ENCODE measurements around the gene SLIT1. TPM values are rescaled to one million over a fixed set of nuclear protein-coding genes. Genes with fewer than 3 reads are reported as not detected.

The SLIT1 gene
- total RNA-seq, 5 donors from 2014 or later (not counting 1 experiment from before 2014, with no cell fraction given), result 0.29 to 0.56 (median 0.49) TPM

DNA sequence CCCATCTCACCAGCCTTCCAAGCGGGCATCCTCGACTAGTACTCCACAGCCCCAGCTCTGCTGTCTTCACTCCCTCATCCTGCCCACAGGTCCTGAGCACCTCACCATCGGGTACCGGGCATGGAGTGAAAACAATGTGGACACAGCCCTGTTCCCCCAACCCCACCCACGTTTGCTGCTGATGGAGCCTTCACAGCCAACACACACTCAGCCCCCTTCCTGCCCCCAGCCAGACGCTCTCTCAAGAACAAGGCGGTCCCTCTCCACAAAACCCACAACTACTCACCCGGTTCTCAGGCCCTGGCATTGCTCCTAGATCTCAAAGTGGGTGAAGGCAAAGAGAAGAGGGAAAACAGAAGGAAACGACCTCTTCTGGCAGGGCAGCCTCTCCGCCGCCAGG is 56.1 kb downstream of the SLIT1 start:
- CTCF ChIA-PET, result no interaction called here
- Mint-ChIP-seq H3K27me3 (peaks cover 0 to 5% of the 10 kb centered on the region in 2 donors), H3K27ac (no peak overlapping the region)

DNA sequence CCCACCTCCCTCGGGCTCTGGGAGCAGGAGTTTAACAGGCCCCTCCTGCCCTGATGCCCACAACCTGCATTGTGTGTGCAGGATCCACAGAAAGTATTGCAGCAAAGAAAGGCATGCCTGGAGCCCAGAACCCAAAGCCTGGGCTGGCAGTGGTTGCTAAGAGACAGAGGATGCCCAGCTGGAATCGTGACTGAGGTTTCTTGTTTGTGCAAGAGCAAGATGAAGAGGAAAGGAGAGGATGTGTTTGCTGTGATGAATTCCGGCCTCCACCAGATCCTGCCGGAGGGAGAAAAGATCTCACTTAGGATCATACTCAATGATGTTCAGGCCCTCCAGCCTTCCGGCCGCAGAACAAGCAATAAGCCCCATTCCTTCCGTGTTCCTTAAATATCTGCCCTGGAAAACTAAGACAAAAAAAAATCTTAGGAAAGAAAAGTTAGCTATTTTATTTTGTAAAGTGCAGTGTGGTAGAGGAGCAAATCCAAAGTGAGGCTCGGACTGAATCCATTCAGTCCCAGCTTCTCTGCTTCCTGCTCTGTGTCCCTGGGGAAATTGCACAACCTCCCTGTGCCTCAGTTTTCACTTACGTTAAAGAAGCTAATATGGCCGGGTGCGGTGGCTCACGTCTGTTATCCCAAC is 57.1 kb downstream of the SLIT1 start:
- peaks cover 0 to 5% of the 10 kb centered on the region in 2 donors for H3K27me3 Mint-ChIP-seq
- no peak overlapping the region for H3K27ac ChIP-seq (ENCODE audit: low read length)
- H3K4me1 Mint-ChIP-seq, result no peaks in the 10 kb centered on the region
- no peaks in the 10 kb centered on the region for H3K9me3 Mint-ChIP-seq
- POLR2A ChIA-PET, result no interaction called here
- no peaks in the 10 kb centered on the region for H3K36me3 Mint-ChIP-seq
- ATAC-seq (replicated peaks in 1 of 4) (no peak), DNase-seq (no peak)
- H3K4me3 Mint-ChIP-seq, result no peak overlapping the region
- H3K4me3 ChIP-seq (ENCODE audit: control insufficient read depth in 1 of 2, extremely low read depth in 1 of 2, low read length in 1 of 2), result no peak overlapping the region
- no peaks in the 10 kb centered on the region for H3K36me3 ChIP-seq (ENCODE audit: control insufficient read depth in 2 of 2, extremely low read depth in 1 of 2, insufficient read depth in 1 of 2, low read length in 1 of 2)
- H3K27ac Mint-ChIP-seq, result no peak overlapping the region
- H3K27me3 ChIP-seq (replicated peaks in 1 of 2; ENCODE audit: control insufficient read depth in 2 of 2, extremely low read depth in 1 of 2, insufficient read depth in 2 of 2, low read length in 1 of 2), result peaks cover 0 to 15% of the 10 kb centered on the region in 2 experiments
- WGBS (ENCODE audit: insufficient coverage), result 89% methylated on average over 6 of the region's 12 CpGs
- H3K4me1 ChIP-seq (ENCODE audit: control insufficient read depth in 1 of 2, extremely low read depth in 1 of 2, insufficient read depth in 2 of 2, low read length in 2 of 2), result no peaks in the 10 kb centered on the region
- CTCF ChIA-PET, result no interaction called here
- no peaks in the 10 kb centered on the region for H3K9me3 ChIP-seq

More for the DNA sequence above, 56.1 kb downstream of the SLIT1 start:
- DNase-seq, result no peak
- no peak for ATAC-seq (replicated peaks in 1 of 4)
- H3K4me3 ChIP-seq (ENCODE audit: control insufficient read depth in 1 of 2, extremely low read depth in 1 of 2, low read length in 1 of 2), result no peak overlapping the region
- H3K4me1 Mint-ChIP-seq, result no peaks in the 10 kb centered on the region
- peaks cover 0 to 15% of the 10 kb centered on the region in 2 experiments for H3K27me3 ChIP-seq (replicated peaks in 1 of 2; ENCODE audit: control insufficient read depth in 2 of 2, extremely low read depth in 1 of 2, insufficient read depth in 2 of 2, low read length in 1 of 2)
- POLR2A ChIA-PET, result no interaction called here
- H3K36me3 Mint-ChIP-seq, result no peaks in the 10 kb centered on the region
- H3K36me3 ChIP-seq (ENCODE audit: control insufficient read depth in 2 of 2, extremely low read depth in 1 of 2, insufficient read depth in 1 of 2, low read length in 1 of 2), result no peaks in the 10 kb centered on the region
- no peak overlapping the region for H3K4me3 Mint-ChIP-seq
- no peak overlapping the region for H3K27ac ChIP-seq (ENCODE audit: low read length)
- no peaks in the 10 kb centered on the region for H3K9me3 ChIP-seq
- no peaks in the 10 kb centered on the region for H3K4me1 ChIP-seq (ENCODE audit: control insufficient read depth in 1 of 2, extremely low read depth in 1 of 2, insufficient read depth in 2 of 2, low read length in 2 of 2)
- H3K9me3 Mint-ChIP-seq, result no peaks in the 10 kb centered on the region
- 80% methylated on average over 2 of the region's 11 CpGs for WGBS (ENCODE audit: insufficient coverage)

DNA sequence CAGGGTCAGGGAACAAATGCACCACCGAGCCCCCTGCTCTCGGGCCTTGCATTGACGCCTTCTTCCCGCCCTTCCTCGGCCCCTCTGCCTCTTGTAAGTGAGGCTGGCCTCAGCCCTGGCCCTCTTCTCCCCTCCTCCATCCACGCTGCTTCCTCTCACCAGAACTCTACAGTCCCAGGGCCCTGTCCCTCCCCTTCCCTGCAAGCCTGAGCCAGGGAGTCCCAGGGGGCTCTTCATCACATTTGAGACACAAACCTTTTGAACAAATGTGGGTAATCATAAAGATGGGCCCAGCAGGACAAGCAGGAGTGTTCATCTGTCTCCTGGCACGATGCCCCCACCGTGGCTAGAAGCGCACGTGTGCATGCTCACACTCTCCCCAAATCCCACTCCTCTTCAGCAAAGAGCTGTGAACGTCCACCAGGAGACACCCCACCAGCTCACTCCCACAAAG is 57.7 kb downstream of the SLIT1 start:
- no peak overlapping the region for H3K27ac Mint-ChIP-seq
- H3K27ac ChIP-seq (ENCODE audit: low read length), result no peak overlapping the region
- no peaks in the 10 kb centered on the region for H3K9me3 Mint-ChIP-seq
- H3K4me1 ChIP-seq (ENCODE audit: control insufficient read depth in 1 of 2, extremely low read depth in 1 of 2, insufficient read depth in 2 of 2, low read length in 2 of 2), result no peaks in the 10 kb centered on the region
- DNase-seq (no peak), ATAC-seq (replicated peaks in 1 of 4) (no peak)
- CTCF ChIA-PET, result no interaction called here
- H3K4me3 Mint-ChIP-seq, result no peak overlapping the region
- H3K9me3 ChIP-seq, result no peaks in the 10 kb centered on the region
- 64% methylated on average over 6 of the region's 11 CpGs for WGBS (ENCODE audit: insufficient coverage)
- H3K4me1 Mint-ChIP-seq, result no peaks in the 10 kb centered on the region
- H3K36me3 Mint-ChIP-seq, result no peaks in the 10 kb centered on the region
- peaks cover under 1 to 6% of the 10 kb centered on the region in 2 donors for H3K27me3 Mint-ChIP-seq
- H3K36me3 ChIP-seq (ENCODE audit: control insufficient read depth in 2 of 2, extremely low read depth in 1 of 2, insufficient read depth in 1 of 2, low read length in 1 of 2), result no peaks in the 10 kb centered on the region
- H3K27me3 ChIP-seq (replicated peaks in 1 of 2; ENCODE audit: control insufficient read depth in 2 of 2, extremely low read depth in 1 of 2, insufficient read depth in 2 of 2, low read length in 1 of 2), result peaks cover 0 to 15% of the 10 kb centered on the region in 2 experiments
- H3K4me3 ChIP-seq (ENCODE audit: control insufficient read depth in 1 of 2, extremely low read depth in 1 of 2, low read length in 1 of 2), result no peak overlapping the region
- POLR2A ChIA-PET, result no interaction called here

DNA sequence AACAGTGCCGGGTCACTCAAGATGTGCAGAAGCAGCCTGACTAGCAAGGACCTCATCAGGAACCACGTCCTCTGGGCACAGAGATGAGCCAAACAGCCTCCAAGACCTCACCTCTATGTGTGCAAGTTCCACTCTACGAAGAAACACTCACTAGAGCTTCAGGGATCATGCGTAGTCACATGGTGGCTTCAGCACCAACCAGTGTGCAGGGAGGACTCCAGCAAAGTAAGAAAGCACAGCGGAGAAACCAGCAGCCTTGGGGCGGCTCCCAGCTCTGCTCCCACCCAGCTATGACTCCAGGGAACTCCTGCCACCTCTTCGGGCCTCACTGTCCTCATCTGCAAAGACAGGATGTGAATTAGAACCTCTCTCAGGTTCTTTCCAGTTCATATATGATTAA is 58.2 kb downstream of the SLIT1 start:
- Mint-ChIP-seq H3K4me1 (no peaks in the 10 kb centered on the region), H3K27me3 (peaks cover 5 to 9% of the 10 kb centered on the region in 2 donors), H3K27ac (no peak overlapping the region), H3K36me3 (no peaks in the 10 kb centered on the region), H3K9me3 (no peaks in the 10 kb centered on the region), H3K4me3 (no peak overlapping the region)
- H3K4me3 ChIP-seq (ENCODE audit: control insufficient read depth in 1 of 2, extremely low read depth in 1 of 2, low read length in 1 of 2), result no peak overlapping the region
- H3K9me3 ChIP-seq, result no peaks in the 10 kb centered on the region
- H3K27ac ChIP-seq (ENCODE audit: low read length), result no peak overlapping the region
- no peaks in the 10 kb centered on the region for H3K4me1 ChIP-seq (ENCODE audit: control insufficient read depth in 1 of 2, extremely low read depth in 1 of 2, insufficient read depth in 2 of 2, low read length in 2 of 2)
- H3K36me3 ChIP-seq (ENCODE audit: control insufficient read depth in 2 of 2, extremely low read depth in 1 of 2, insufficient read depth in 1 of 2, low read length in 1 of 2), result no peaks in the 10 kb centered on the region
- CTCF ChIA-PET, result interaction anchor here in 1 of 2 donors (0.6 kb wide), 1 partner anchor 82 kb away, joined by 3 read pairs; no protein-coding TSS in a partner anchor
- ATAC-seq (replicated peaks in 1 of 4), result no peak
- H3K27me3 ChIP-seq (replicated peaks in 1 of 2; ENCODE audit: control insufficient read depth in 2 of 2, extremely low read depth in 1 of 2, insufficient read depth in 2 of 2, low read length in 1 of 2), result peaks cover 0 to 11% of the 10 kb centered on the region in 2 experiments
- whole genome bisulfite sequencing (ENCODE audit: insufficient coverage), result 69% methylated on average over 4 of the region's 7 CpGs
- POLR2A ChIA-PET, result interaction anchor here in 1 of 2 donors (0.6 kb wide), 1 partner anchor 75 kb away, joined by 3 read pairs; no protein-coding TSS in a partner anchor
- no peak for DNase-seq

DNA sequence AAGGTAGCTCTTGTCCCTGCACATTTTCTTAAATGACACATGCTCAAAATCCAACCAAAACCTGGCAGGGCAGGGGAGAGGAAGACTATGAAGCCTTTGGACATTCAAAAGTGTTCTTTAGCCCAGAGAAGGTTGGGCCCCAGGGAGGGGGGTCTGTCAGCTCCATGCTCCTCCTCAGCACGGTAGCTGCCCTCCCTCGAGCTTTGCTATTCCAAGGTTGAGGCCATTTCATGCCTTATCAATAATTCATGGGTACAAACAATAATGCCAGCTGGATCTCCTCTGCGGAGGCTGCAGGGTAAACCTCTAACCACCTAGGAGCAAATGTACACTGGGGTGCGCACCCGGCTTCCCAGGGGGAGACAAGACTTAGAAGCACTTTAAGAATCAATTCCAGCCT is 61.5 kb downstream of the SLIT1 start:
- H3K4me1 Mint-ChIP-seq, result no peaks in the 10 kb centered on the region
- no peaks in the 10 kb centered on the region for H3K36me3 Mint-ChIP-seq
- H3K27me3 ChIP-seq (replicated peaks in 1 of 2; ENCODE audit: control insufficient read depth in 2 of 2, extremely low read depth in 1 of 2, insufficient read depth in 2 of 2, low read length in 1 of 2), result peaks cover 0 to 8% of the 10 kb centered on the region in 2 experiments
- 63% methylated on average over 3 of the region's 5 CpGs for WGBS (ENCODE audit: insufficient coverage)
- H3K9me3 Mint-ChIP-seq, result no peaks in the 10 kb centered on the region
- ATAC-seq (replicated peaks in 1 of 4) (no peak), DNase-seq (no peak)
- CTCF ChIA-PET, result interaction anchor here in 1 of 2 donors (0.9 kb wide), 1 partner anchor 51 kb away, joined by 3 read pairs; no protein-coding TSS in a partner anchor
- H3K36me3 ChIP-seq (ENCODE audit: control insufficient read depth in 2 of 2, extremely low read depth in 1 of 2, insufficient read depth in 1 of 2, low read length in 1 of 2), result no peaks in the 10 kb centered on the region
- H3K4me1 ChIP-seq (ENCODE audit: control insufficient read depth in 1 of 2, extremely low read depth in 1 of 2, insufficient read depth in 2 of 2, low read length in 2 of 2), result no peaks in the 10 kb centered on the region
- POLR2A ChIA-PET, result no interaction called here
- no peak overlapping the region for H3K4me3 ChIP-seq (ENCODE audit: control insufficient read depth in 1 of 2, extremely low read depth in 1 of 2, low read length in 1 of 2)
- no peaks in the 10 kb centered on the region for H3K9me3 ChIP-seq
- H3K4me3 Mint-ChIP-seq, result no peak overlapping the region
- H3K27me3 Mint-ChIP-seq, result peaks cover 22 to 23% of the 10 kb centered on the region in 2 donors
- H3K27ac ChIP-seq (ENCODE audit: low read length), result no peak overlapping the region
- H3K27ac Mint-ChIP-seq, result no peak overlapping the region

DNA sequence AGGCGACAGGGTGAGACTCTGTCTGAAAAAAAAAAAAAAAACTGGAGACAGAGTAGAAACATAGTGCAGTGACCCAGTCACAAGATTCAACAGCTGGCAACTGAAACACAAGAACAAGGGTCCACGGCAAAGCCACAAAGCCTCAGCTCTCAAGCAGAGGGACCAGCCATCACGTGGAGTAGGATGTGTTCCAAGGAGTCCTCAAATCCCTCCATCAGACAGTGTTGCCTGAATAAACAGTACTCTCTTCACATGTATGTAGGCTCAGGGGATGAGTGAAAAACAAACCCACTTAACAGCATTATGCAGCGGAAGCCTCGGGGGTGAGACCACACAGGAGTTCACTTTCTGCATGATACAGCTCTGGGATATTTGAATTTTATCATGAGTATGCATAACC is 62.0 kb downstream of the SLIT1 start:
- POLR2A ChIA-PET, result no interaction called here
- no peaks in the 10 kb centered on the region for H3K9me3 Mint-ChIP-seq
- Histone ChIP-seq H3K9me3 (no peaks in the 10 kb centered on the region), H3K27me3 (replicated peaks in 1 of 2; ENCODE audit: control insufficient read depth in 2 of 2, extremely low read depth in 1 of 2, insufficient read depth in 2 of 2, low read length in 1 of 2) (peaks cover 0 to 11% of the 10 kb centered on the region in 2 experiments), H3K4me3 (ENCODE audit: control insufficient read depth in 1 of 2, extremely low read depth in 1 of 2, low read length in 1 of 2) (no peak overlapping the region), H3K4me1 (ENCODE audit: control insufficient read depth in 1 of 2, extremely low read depth in 1 of 2, insufficient read depth in 2 of 2, low read length in 2 of 2) (no peaks in the 10 kb centered on the region), H3K36me3 (ENCODE audit: control insufficient read depth in 2 of 2, extremely low read depth in 1 of 2, insufficient read depth in 1 of 2, low read length in 1 of 2) (no peaks in the 10 kb centered on the region), H3K27ac (ENCODE audit: low read length) (no peak overlapping the region)
- H3K4me3 Mint-ChIP-seq, result no peak overlapping the region
- no peaks in the 10 kb centered on the region for H3K36me3 Mint-ChIP-seq
- DNase-seq (no peak), ATAC-seq (replicated peaks in 1 of 4) (no peak)
- peaks cover 22 to 23% of the 10 kb centered on the region in 2 donors for H3K27me3 Mint-ChIP-seq
- H3K4me1 Mint-ChIP-seq, result no peaks in the 10 kb centered on the region
- CTCF ChIA-PET, result interaction anchor here in 1 of 2 donors (0.9 kb wide), 1 partner anchor 51 kb away, joined by 3 read pairs; no protein-coding TSS in a partner anchor
- no peak overlapping the region for H3K27ac Mint-ChIP-seq
- 75% methylated on average over 1 of the region's 5 CpGs for WGBS (ENCODE audit: insufficient coverage)

All from T-cell (primary cell).